ENCODE data around the gene SV2B. TPM values are rescaled to one million over a fixed set of nuclear protein-coding genes. Genes with fewer than 3 reads are reported as not detected.

Gene SV2B
- total and polyA plus RNA-seq, 9 of the 15 experiments (the other 6 are each of a cell fraction or from before 2014, with no cell fraction given) = 0.01 to 0.25 (median 0.11) TPM

DNA sequence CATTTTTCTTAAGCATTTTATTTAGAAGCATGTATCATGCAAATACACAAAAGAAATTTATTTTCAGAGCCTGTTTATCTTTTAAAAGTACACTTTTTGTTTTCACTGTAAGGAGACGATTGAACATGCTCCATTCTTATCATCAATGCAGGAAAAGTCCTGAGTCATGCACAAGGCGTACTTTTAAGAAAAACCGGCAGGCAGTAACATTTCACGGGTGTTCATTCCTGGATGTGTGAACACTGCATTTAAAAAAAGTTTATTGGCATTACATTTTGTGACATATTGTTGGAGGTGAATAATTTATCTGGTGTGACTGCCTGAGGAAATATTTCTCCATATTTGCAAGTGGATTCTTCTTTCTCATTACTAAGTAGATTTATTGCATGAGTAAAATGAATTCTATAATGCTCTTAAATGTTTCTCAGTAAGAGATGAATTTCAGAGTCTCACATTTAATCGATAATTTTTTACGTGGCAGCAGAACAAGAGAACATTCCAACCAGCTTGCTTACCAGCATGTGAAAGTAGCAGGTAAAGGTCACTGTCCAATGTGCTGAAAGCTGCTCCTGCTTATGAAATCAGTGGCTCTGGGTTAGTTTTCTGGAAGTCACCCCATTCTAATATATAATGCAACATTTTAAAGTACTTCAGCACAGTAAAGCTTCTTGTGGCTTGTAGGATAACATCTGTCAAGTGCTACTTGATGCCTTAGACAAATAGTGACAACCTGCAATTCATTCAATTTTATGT is 87.0 kb downstream of the SV2B start (continued):
- TF ChIP-seq, protein P1, sequence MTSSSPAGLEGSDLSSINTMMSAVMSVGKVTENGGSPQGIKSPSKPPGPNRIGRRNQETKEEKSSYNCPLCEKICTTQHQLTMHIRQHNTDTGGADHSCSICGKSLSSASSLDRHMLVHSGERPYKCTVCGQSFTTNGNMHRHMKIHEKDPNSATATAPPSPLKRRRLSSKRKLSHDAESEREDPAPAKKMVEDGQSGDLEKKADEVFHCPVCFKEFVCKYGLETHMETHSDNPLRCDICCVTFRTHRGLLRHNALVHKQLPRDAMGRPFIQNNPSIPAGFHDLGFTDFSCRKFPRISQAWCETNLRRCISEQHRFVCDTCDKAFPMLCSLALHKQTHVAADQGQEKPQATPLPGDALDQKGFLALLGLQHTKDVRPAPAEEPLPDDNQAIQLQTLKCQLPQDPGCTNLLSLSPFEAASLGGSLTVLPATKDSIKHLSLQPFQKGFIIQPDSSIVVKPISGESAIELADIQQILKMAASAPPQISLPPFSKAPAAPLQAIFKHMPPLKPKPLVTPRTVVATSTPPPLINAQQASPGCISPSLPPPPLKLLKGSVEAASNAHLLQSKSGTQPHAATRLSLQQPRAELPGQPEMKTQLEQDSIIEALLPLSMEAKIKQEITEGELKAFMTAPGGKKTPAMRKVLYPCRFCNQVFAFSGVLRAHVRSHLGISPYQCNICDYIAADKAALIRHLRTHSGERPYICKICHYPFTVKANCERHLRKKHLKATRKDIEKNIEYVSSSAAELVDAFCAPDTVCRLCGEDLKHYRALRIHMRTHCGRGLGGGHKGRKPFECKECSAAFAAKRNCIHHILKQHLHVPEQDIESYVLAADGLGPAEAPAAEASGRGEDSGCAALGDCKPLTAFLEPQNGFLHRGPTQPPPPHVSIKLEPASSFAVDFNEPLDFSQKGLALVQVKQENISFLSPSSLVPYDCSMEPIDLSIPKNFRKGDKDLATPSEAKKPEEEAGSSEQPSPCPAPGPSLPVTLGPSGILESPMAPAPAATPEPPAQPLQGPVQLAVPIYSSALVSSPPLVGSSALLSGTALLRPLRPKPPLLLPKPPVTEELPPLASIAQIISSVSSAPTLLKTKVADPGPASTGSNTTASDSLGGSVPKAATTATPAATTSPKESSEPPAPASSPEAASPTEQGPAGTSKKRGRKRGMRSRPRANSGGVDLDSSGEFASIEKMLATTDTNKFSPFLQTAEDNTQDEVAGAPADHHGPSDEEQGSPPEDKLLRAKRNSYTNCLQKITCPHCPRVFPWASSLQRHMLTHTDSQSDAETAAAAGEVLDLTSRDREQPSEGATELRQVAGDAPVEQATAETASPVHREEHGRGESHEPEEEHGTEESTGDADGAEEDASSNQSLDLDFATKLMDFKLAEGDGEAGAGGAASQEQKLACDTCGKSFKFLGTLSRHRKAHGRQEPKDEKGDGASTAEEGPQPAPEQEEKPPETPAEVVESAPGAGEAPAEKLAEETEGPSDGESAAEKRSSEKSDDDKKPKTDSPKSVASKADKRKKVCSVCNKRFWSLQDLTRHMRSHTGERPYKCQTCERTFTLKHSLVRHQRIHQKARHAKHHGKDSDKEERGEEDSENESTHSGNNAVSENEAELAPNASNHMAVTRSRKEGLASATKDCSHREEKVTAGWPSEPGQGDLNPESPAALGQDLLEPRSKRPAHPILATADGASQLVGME (CRISPR knock-in tag; IDR thresholded peaks at IDR 0.05) = no peak
- TF ChIP-seq BHLHE40 (IDR thresholded peaks at IDR 0.05; ENCODE audit: low read length) = no peak
- TF ChIP-seq ZFP1 (CRISPR knock-in tag; IDR thresholded peaks at IDR 0.05) = no peak
- no peak for TF ChIP-seq ATF1 (CRISPR knock-in tag; IDR thresholded peaks at IDR 0.05)
- no peak for TF ChIP-seq ATF1 (tag; IDR thresholded peaks at IDR 0.05)
- TF ChIP-seq CBX2 (IDR thresholded peaks at IDR 0.05; ENCODE audit: insufficient read depth, low read length, poor library complexity, severe bottlenecking) = no peak
- no peak for TF ChIP-seq TCF7 (IDR thresholded peaks at IDR 0.05; ENCODE audit: borderline replicate concordance)
- TF ChIP-seq RBBP5 (IDR thresholded peaks at IDR 0.05; ENCODE audit: borderline replicate concordance, insufficient read depth, low read length, poor library complexity, severe bottlenecking) = no peak
- TF ChIP-seq CBX3 (IDR thresholded peaks at IDR 0.05; ENCODE audit: borderline replicate concordance in 1 of 2, low read length in 2 of 2) = no peak
- TF ChIP-seq ELF1 (tag; IDR thresholded peaks at IDR 0.05) = no peak
- TF ChIP-seq SMAD1 (IDR thresholded peaks at IDR 0.05; ENCODE audit: low read depth, low read length, partially characterized antibody) = no peak
- no peak for TF ChIP-seq ELK1 (CRISPR knock-in tag; IDR thresholded peaks at IDR 0.05)
- TF ChIP-seq TGIF2 (CRISPR knock-in tag; IDR thresholded peaks at IDR 0.05) = no peak
- no peak for TF ChIP-seq GATAD2B (IDR thresholded peaks at IDR 0.05; ENCODE audit: borderline replicate concordance)
- no peak for TF ChIP-seq ESRRA (IDR thresholded peaks at IDR 0.05; ENCODE audit: borderline replicate concordance, low read depth)
- TF ChIP-seq SP1 (CRISPR knock-in tag; IDR thresholded peaks at IDR 0.05) = no peak
- TF ChIP-seq KDM1A (IDR thresholded peaks at IDR 0.05) = no peak
- TF ChIP-seq MAFK (IDR thresholded peaks at IDR 0.05; ENCODE audit: low read length) = peak; percentile 36; the same call in 1 of the 2 replicates
- TF ChIP-seq SRF (CRISPR knock-in tag; IDR thresholded peaks at IDR 0.05) = no peak
- no peak for TF ChIP-seq CREB1 (IDR thresholded peaks at IDR 0.05)
- no peak for TF ChIP-seq CREB1 (CRISPR knock-in tag; IDR thresholded peaks at IDR 0.05)
- peak; percentile 72 for TF ChIP-seq MAFG (tag; conservative IDR thresholded peaks at IDR 0.05)
- no peak for TF ChIP-seq ZNF217 (CRISPR knock-in tag; IDR thresholded peaks at IDR 0.05)
- no peak for TF ChIP-seq SNRNP70 (optimal IDR thresholded peaks at IDR 0.05; ENCODE audit: low read depth, low read length)

All from K562 (cell line).